HG02973 (cell line): ENCODE results near the gene MET.
"Not testable (repeated sequence)": the region's sequence is repeated elsewhere in the genome, so short reads cannot be mapped to it uniquely, and the experiment has no call there.

Experiments
- ATAC-seq: cut with Tn5 transposase; IDR thresholded peaks from one replicate; pipeline ENCODE4 v1.9.1; 2021; ENCODE audit warnings: moderate library complexity; ENCODE audit not compliant: unreplicated experiment

MET gene

DNA sequence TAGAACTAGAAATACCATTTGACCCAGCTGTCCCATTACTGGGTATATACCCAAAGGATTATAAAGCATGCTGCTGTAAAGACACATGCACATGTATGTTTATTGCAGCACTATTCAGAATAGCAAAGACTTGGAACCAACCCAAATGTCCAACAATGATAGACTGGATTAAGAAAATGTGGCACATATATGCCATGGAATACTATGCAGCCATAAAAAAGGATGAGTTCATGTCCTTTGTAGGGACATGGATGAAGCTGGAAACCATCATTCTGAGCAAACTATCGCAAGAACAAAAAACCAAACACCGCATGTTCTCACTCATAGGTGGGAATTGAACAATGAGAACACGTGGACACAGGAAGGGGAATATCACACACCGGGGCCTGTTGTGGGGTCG, 74.4 kb downstream of the MET start:
- not testable (repeated sequence) for ATAC-seq

GRCh38 chr7:116751070-116751469, 79.1 kb downstream of the MET start:
- ATAC-seq = not testable (repeated sequence)

DNA sequence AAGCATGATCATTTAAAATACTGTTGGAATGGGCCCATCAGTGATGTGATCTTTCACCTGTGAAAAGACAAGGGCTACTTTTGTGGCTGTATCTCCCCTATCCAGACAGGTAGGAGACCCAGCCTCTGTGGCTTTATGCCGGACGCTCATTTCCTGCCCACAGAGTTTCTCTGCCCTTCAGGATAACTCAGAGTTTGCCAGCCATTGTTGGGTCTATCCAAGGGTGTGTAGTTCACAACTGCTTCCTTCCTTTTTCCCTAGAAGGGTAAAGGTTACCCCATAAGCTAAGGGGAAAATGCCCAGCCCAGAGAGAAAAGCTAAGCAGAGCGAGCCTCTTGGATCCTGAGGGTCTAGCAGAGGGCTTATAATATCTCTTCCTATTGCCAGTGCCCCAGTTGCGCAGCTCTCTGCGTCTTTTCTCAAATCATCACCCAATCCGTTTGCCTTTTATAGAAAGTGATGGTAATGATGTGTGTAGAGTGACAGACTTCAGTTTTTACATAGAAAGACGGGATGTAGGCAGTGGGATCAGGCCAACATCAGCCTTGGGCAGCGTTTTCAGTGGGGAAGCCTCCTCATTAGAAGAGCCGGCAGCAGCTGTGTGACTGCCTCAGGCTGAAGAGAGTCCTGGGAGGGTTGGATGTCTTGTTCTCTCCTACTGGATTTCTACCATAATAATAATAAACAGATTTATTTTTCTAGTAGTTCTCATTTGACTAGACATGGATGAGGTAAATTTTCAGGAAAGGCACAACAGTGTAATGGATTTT, 80.5 kb downstream of the MET start:
- no peak for ATAC-seq

DNA sequence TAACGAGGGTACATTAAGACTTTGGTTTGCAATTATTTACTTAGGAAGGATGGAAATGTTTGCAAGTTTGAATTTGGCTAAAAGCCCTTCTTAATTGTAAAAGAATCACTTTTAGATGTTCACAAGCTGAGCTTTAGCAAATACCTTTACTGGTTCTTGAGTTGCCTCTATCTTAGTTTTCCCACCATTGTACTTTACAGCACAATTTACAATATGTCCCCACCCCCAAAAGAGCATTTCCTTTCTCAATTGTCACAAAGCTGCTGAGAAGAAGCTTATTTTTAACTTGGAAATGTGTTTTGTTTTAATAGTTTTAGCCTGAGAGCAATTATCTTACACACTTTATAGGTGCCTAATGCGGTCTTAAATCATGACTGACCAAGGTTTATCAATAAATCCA, 81.1 kb downstream of the MET start:
- ATAC-seq = no peak

- ATAC-seq = no peak
Measured at GRCh38 chr7:116754186-116754585, 82.2 kb downstream of the MET start.

DNA sequence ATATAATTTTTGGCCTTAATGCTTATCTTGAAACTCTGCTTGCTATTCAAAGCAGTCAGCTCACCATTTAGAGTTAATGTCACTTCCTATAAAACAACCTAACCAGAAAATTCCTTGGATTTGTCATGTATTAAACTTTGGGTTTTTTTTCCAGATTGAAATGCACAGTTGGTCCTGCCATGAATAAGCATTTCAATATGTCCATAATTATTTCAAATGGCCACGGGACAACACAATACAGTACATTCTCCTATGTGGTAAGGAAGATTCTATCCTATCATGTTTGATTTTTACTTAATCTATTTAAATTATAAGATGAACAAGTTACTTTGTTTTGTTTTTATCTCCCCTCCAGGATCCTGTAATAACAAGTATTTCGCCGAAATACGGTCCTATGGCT, 85.3 kb downstream of the MET start:
- no peak for ATAC-seq

DNA sequence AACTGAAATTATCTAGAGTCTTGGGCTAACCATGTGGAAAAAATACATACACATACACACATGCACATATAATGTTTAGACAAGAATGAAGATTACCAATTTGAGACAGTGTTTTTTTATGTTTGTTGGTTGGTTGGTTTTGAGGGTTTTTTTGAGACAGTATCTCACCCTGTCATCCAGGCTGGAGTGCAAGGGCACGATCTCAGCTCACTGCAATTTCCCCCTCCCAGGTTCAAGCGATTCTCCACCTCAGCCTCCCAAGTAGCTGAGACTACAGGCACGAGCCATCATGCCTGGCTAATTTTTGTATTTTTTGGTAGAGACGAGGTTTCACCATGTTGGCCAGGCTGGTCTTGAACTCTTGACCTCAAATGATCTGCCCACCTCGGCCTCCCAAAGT, 87.6 kb downstream of the MET start:
- ATAC-seq = not testable (repeated sequence)

GRCh38 chr7:116762971-116763370, 91.0 kb downstream of the MET start:
- ATAC-seq = no peak

GRCh38 chr7:116763647-116764046, 91.7 kb downstream of the MET start:
- ATAC-seq = no peak

- ATAC-seq = no peak
Measured at GRCh38 chr7:116766881-116767280, 94.9 kb downstream of the MET start.

DNA sequence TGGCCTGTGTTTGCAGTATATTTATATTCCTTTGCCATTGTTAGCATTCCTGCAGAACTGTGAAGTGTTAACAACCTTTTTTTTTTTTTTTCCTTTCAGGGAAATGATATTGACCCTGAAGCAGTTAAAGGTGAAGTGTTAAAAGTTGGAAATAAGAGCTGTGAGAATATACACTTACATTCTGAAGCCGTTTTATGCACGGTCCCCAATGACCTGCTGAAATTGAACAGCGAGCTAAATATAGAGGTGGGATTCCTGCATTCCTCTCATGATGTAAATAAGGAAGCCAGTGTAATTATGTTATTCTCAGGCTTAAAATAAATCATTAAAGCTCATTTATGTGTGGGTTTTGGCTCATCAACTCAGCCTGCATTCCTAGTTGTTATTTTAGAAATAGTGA, 97.5 kb downstream of the MET start:
- ATAC-seq = no peak

- no peak for ATAC-seq
Measured at GRCh38 chr7:116770941-116771340, 98.9 kb downstream of the MET start.

DNA sequence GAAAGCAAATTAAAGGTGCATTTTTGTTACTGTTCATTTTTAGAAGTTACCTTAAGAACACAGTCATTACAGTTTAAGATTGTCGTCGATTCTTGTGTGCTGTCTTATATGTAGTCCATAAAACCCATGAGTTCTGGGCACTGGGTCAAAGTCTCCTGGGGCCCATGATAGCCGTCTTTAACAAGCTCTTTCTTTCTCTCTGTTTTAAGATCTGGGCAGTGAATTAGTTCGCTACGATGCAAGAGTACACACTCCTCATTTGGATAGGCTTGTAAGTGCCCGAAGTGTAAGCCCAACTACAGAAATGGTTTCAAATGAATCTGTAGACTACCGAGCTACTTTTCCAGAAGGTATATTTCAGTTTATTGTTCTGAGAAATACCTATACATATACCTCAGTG, 99.6 kb downstream of the MET start:
- ATAC-seq = no peak

GRCh38 chr7:116772423-116772863, 100.4 kb downstream of the MET start:
- no peak for ATAC-seq

- ATAC-seq = no peak
Measured at GRCh38 chr7:116772926-116773749, 101.1 kb downstream of the MET start.

DNA sequence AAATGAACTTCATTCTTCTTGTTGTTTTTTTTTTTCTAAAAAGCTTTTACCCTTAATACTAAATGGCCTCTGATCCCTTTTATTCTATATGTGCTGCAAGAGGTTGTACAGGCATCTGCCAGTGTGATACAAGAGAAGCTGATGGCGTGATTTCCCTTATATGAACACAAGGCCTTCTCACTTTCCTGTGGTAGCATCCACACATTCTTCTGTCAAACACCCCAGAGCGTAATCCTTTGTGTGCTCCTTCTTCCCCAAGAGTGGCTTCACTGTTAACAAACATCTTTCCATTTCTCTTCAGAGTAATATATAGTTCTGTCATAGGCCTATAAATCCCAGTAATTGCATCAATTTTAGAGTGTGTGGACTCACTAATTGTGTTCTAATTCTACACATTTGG, 104.0 kb downstream of the MET start:
- no peak for ATAC-seq

DNA sequence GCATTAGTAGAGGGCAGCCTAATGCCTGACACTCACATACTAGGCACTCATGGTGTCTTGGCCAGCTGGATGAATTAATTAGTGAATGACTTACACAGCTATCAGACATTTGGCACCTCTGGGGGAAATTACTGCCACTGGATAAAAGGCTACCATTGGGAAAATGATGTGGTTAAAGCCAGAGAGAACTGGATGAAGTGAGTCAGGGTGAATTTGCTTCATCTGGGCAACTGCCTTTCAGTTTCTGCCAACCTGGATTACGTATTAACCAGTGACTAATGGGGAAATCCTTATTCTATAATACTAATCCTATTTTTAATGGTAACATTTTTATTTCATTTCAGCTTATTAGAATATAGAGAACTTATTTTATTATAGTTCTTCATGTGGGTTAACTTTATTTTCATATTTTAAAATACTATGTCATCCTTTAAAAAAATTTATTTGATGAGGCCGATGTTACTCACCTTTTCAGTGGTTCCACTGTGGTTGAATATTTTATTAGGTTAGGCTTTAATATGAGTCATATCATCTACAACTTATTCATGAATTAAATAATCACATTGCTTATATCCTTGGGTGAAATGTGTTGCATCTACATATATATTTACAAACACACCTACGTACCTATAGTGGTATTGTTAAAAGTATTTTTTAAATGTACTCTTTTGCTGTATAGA, 104.8 kb downstream of the MET start:
- no peak for ATAC-seq

DNA sequence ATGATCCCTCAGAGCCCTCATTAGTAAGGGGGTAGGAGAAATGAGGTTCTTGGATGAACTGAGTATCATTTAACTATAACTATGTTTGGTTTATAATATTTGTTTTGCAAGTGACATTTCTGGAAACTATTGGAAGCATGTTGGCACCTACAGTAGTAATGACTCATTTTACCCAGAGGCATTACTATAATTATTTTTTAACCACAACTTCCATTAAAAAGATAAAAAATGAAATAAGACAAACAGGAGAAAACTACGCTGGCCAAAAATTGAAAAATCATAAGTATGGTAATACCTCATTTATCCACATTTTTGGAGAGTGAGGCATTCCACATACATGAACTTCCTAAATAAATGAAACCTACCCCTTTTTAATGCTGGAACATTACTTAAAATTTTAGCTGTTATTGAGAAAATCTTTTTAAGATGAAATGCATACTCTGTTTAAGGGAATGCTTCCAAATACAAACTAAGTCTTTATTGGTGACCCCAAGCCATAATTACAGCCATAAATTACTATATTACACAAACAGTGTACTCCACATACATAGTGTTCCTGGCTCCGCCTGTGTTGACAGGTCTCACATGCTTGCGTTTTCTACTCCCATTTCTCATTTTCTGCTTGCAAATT, 105.8 kb downstream of the MET start:
- ATAC-seq = no peak

GRCh38 chr7:116779216-116779615, 107.2 kb downstream of the MET start:
- no peak for ATAC-seq

GRCh38 chr7:116779931-116780330, 107.9 kb downstream of the MET start:
- ATAC-seq = no peak

GRCh38 chr7:116780521-116780920, 108.5 kb downstream of the MET start:
- no peak for ATAC-seq
